OCI-LY3 (cell line): ENCODE results near the gene C12orf75.

ENCODE experiments used
- H2AFZ ChIP-seq: fragments of 200-600, 300-600 bp; shearing (Covaris generic); 2 replicates; pipeline ENCODE4 v1.6.0; 2014; ENCODE audit warnings: antibody characterized with exemption, low read depth, low read length
- H3K27ac ChIP-seq: fragments of 200-600, 300-600 bp; sonication (generic); 2 replicates; pipeline ENCODE4 v1.5.1; 2014; ENCODE audit warnings: mild to moderate bottlenecking, low read length, moderate library complexity, mixed read lengths
- H3K27me3 ChIP-seq: fragments of 200-600, 300-600 bp; sonication (generic); 2 replicates; pipeline ENCODE4 v1.6.1; 2014; ENCODE audit warnings: low read depth, low read length, mixed read lengths
- H3K36me3 ChIP-seq: fragments of 200-600, 300-600 bp; sonication (generic); replicated peaks from 2 replicates; pipeline ENCODE3; 2014; ENCODE audit warnings: low read depth, low read length, mixed read lengths
- H3K4me1 ChIP-seq: fragments of 300-600, 200-600 bp; sonication (generic); 2 replicates; pipeline ENCODE4 v1.6.1; 2014; ENCODE audit warnings: low read length, mixed read lengths
- H3K4me2 ChIP-seq: fragments of 200-600, 300-600 bp; sonication (generic); 2 replicates; pipeline ENCODE4 v1.6.1; 2014; ENCODE audit warnings: low read length, mixed read lengths
- H3K4me3 ChIP-seq: fragments of 300-600, 200-600 bp; sonication (generic); 2 replicates; pipeline ENCODE4 v1.5.1; 2014; ENCODE audit warnings: antibody characterized with exemption, mild to moderate bottlenecking, low read length, moderate library complexity
- H3K79me2 ChIP-seq: fragments of 300-600, 200-600 bp; shearing (Covaris generic); 2 replicates; pipeline ENCODE4 v1.6.1; 2014; ENCODE audit warnings: mild to moderate bottlenecking, low read length, mixed read lengths
- H3K9ac ChIP-seq: fragments of 300-600, 200-600 bp; shearing (Covaris generic); 2 replicates; pipeline ENCODE4 v1.6.0; 2014; ENCODE audit warnings: mild to moderate bottlenecking, low read length, moderate library complexity
- H3K9me3 ChIP-seq: fragments of 200-600, 300-600 bp; shearing (Covaris generic); 2 replicates; pipeline ENCODE4 v1.6.1; 2014; ENCODE audit warnings: low read length, mixed read lengths; ENCODE audit not compliant: insufficient read depth
- H4K20me1 ChIP-seq: fragments of 200-600, 300-600 bp; sonication (generic); 2 replicates; pipeline ENCODE4 v1.6.1; 2016; ENCODE audit warnings: low read length, mixed read lengths; ENCODE audit not compliant: insufficient read depth
- EZH2phosphoT487 ChIP-seq: fragments of 200-600 bp; shearing (Covaris generic); IDR thresholded peaks from 2 replicates; pipeline ENCODE4 v1.6.1; 2018; ENCODE audit warnings: antibody characterized with exemption, mixed run types, low read depth
- TF ChIP-seq, protein P1 (sequence below): fragments of 200-600, 300-600 bp; sonication (generic); IDR thresholded peaks from 2 replicates; pipeline ENCODE4 v1.5.1; 2014; ENCODE audit warnings: antibody characterized with exemption, low read length, low read depth

Gene C12orf75

GRCh38 chr12:105292705-105293104, 37.8 kb upstream of the C12orf75 start:
- Histone ChIP-seq H2AFZ (no peak overlapping the region), H3K27me3 (0 out of 2 replicates have a peak, but pooled peaks cover 8% of the 10 kb centered on the region), H3K4me2 (no peak overlapping the region)

GRCh38 chr12:105293187-105293586, 37.3 kb upstream of the C12orf75 start:
- Histone ChIP-seq H3K4me2 (no peak overlapping the region), H2AFZ (no peak overlapping the region), H3K36me3 (no peaks in the 10 kb centered on the region), H3K9me3 (no peaks in the 10 kb centered on the region), H4K20me1 (no peaks in the 10 kb centered on the region), H3K27me3 (0 out of 2 replicates have a peak, but pooled peaks cover 8% of the 10 kb centered on the region), H3K9ac (no peak overlapping the region), H3K4me3 (no peak overlapping the region), H3K4me1 (peaks cover 8% of the 10 kb centered on the region), H3K79me2 (no peaks in the 10 kb centered on the region), H3K27ac (no peak overlapping the region)
- TF ChIP-seq EZH2phosphoT487, result no peak
- TF ChIP-seq, protein P1, sequence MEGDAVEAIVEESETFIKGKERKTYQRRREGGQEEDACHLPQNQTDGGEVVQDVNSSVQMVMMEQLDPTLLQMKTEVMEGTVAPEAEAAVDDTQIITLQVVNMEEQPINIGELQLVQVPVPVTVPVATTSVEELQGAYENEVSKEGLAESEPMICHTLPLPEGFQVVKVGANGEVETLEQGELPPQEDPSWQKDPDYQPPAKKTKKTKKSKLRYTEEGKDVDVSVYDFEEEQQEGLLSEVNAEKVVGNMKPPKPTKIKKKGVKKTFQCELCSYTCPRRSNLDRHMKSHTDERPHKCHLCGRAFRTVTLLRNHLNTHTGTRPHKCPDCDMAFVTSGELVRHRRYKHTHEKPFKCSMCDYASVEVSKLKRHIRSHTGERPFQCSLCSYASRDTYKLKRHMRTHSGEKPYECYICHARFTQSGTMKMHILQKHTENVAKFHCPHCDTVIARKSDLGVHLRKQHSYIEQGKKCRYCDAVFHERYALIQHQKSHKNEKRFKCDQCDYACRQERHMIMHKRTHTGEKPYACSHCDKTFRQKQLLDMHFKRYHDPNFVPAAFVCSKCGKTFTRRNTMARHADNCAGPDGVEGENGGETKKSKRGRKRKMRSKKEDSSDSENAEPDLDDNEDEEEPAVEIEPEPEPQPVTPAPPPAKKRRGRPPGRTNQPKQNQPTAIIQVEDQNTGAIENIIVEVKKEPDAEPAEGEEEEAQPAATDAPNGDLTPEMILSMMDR, result no peak

More at GRCh38 chr12:105292705-105293104, 37.8 kb upstream of the C12orf75 start:
- Histone ChIP-seq H3K4me1 (peaks cover 8% of the 10 kb centered on the region), H3K79me2 (no peaks in the 10 kb centered on the region), H3K9ac (no peak overlapping the region), H3K4me3 (no peak overlapping the region), H3K27ac (no peak overlapping the region), H4K20me1 (no peaks in the 10 kb centered on the region), H3K36me3 (no peaks in the 10 kb centered on the region), H3K9me3 (no peaks in the 10 kb centered on the region)
- TF ChIP-seq, protein P1, result no peak
- no peak for TF ChIP-seq EZH2phosphoT487

- Histone ChIP-seq H3K27me3 (0 out of 2 replicates have a peak, but pooled peaks cover 8% of the 10 kb centered on the region), H3K9me3 (no peaks in the 10 kb centered on the region), H2AFZ (no peak overlapping the region), H3K4me2 (no peak overlapping the region), H3K27ac (no peak overlapping the region), H3K79me2 (no peaks in the 10 kb centered on the region), H4K20me1 (no peaks in the 10 kb centered on the region), H3K9ac (no peak overlapping the region), H3K4me3 (no peak overlapping the region), H3K36me3 (no peaks in the 10 kb centered on the region), H3K4me1 (peaks cover 6% of the 10 kb centered on the region)
- TF ChIP-seq EZH2phosphoT487, result no peak
Observed at GRCh38 chr12:105294161-105294560, 36.3 kb upstream of the C12orf75 start.

DNA sequence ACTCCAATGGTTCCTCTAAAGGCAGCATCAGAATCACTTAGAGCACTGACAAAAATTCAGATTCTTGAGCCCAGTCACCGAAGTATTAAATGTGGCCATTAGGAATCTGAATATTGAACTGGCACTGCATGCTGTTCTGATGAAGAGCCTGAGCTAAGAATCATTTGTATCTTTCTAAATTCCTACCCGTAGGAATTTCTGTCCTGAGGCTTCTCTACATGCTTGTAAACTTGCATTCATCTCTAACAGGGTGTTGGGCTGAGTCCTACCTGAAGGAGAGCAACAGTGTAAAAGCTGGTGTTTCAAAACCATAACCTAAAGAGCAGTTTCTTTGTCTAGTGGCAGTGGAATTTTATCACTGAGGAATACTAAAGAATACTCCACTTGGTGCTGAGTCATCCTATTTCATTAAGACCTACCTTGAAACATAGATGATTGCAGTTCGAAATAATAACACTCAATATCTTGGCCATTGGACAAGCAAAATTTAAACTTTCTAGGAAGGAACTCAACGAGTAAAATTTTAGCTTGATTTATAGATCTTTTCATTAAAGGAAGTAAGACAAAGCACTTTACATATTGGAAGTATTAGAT, 35.5 kb upstream of the C12orf75 start:
- Histone ChIP-seq H3K4me3 (no peak overlapping the region), H2AFZ (no peak overlapping the region), H3K4me2 (no peak overlapping the region), H3K27ac (no peak overlapping the region), H3K9ac (no peak overlapping the region), H3K4me1 (no peaks in the 10 kb centered on the region), H3K27me3 (0 out of 2 replicates have a peak, but pooled peaks cover 8% of the 10 kb centered on the region), H4K20me1 (no peaks in the 10 kb centered on the region), H3K36me3 (no peaks in the 10 kb centered on the region), H3K79me2 (no peaks in the 10 kb centered on the region), H3K9me3 (no peaks in the 10 kb centered on the region)
- TF ChIP-seq, protein P1, result no peak
- TF ChIP-seq EZH2phosphoT487, result no peak
